CD4-positive, alpha-beta T cell (primary cell): ENCODE data around the gene OSMR. TPM values are rescaled to one million over a fixed set of nuclear protein-coding genes. Genes with fewer than 3 reads are reported as not detected.

Source experiments
- ATAC-seq: fragments of 200-7000 bp; cut with Tn5 transposase; one replicate; pipeline ENCODE4 v1.10.0; 2022; ENCODE audit warnings: mild to moderate bottlenecking; ENCODE audit not compliant: poor library complexity
- CTCF ChIA-PET: fragments of 350-600 bp; sonication (Branson Sonifier 250); formaldehyde crosslinking; loops from one replicate; lab custom pipeline; 2021; ENCODE audit warnings: antibody characterized with exemption, inconsistent platforms; lab: Charles Lee
- POLR2A ChIA-PET: fragments of 350-600 bp; sonication (Branson Sonifier 250); formaldehyde crosslinking; loops from one replicate; lab custom pipeline; 2021; ENCODE audit warnings: antibody characterized with exemption, inconsistent platforms; lab: Charles Lee
- DNase-seq, 14 experiments: peaks; one replicate each; pipeline ENCODE4 v3.0.0-alpha.2; 2013 to 2020; ENCODE audit warnings: mixed read lengths in 2 of 14
- H3K27ac ChIP-seq, 2 donors: one replicate each; pipeline versions ENCODE4 v1.5.1 to v1.7.0; 2013; ENCODE audit warnings: low read length in 2 of 2, low read depth in 1 of 2, mild to moderate bottlenecking in 1 of 2
- H3K27me3 ChIP-seq, 2 experiments: 1 replicate in 1 of 2; 2 replicates in 1 of 2; pipeline versions ENCODE4 v1.6.1 to v1.7.0; 2013; ENCODE audit warnings: low read length in 2 of 2, control low read depth in 1 of 2, mild to moderate bottlenecking in 1 of 2, moderate library complexity in 1 of 2; ENCODE audit not compliant: insufficient read depth in 2 of 2, control insufficient read depth in 1 of 2
- H3K36me3 ChIP-seq: one replicate; pipeline ENCODE4 v1.6.1; 2013; ENCODE audit warnings: low read length, control low read depth; ENCODE audit not compliant: insufficient read depth
- H3K4me1 ChIP-seq: one replicate; pipeline ENCODE4 v1.6.1; 2013; ENCODE audit warnings: low read length, control low read depth; ENCODE audit not compliant: insufficient read depth
- H3K4me3 ChIP-seq: one replicate; pipeline ENCODE4 v1.5.1; 2013; ENCODE audit warnings: mild to moderate bottlenecking, low read length, moderate library complexity
- H3K9me3 ChIP-seq, 2 experiments: 1 replicate in 1 of 2; 2 replicates in 1 of 2; pipeline versions ENCODE4 v1.6.1 to v1.7.0; 2013; ENCODE audit warnings: low read length in 2 of 2, mild to moderate bottlenecking in 2 of 2, control low read depth in 1 of 2, moderate library complexity in 1 of 2; ENCODE audit not compliant: control insufficient read depth in 1 of 2, insufficient read depth in 1 of 2
- H3K27ac Mint-ChIP-seq: one replicate; pipeline ENCODE4 v1.8.0; 2020; ENCODE audit warnings: mixed read lengths
- H3K27me3 Mint-ChIP-seq: one replicate; pipeline ENCODE4 v1.8.0; 2021; ENCODE audit warnings: mixed read lengths
- H3K36me3 Mint-ChIP-seq: one replicate; pipeline ENCODE4 v1.8.0; 2021; ENCODE audit warnings: low read depth, mixed read lengths
- H3K4me1 Mint-ChIP-seq: one replicate; pipeline ENCODE4 v1.8.0; 2021; ENCODE audit warnings: low read depth, mixed read lengths
- H3K4me3 Mint-ChIP-seq: one replicate; pipeline ENCODE4 v1.8.0; 2020; ENCODE audit warnings: mild to moderate bottlenecking, mixed read lengths
- H3K9me3 Mint-ChIP-seq: one replicate; pipeline ENCODE4 v1.8.0; 2020; ENCODE audit warnings: mixed read lengths
- CTCF ChIP-seq: fragments of 200-600 bp; IDR thresholded peaks from one replicate; pipeline ENCODE4 v1.8.0; 2022; ENCODE audit warnings: antibody characterized with exemption, mild to moderate bottlenecking
- intact Hi-C, 2 experiments: fragments of 100-400 bp; cut with DNase I in 1 of 2; cut with micrococcal nuclease in 1 of 2; formaldehyde crosslinking; loops; one replicate each; pipeline versions ENCODE4 v1.15.1 to v1.9.0; 2023 to 2025; cut with DNase I, micrococcal nuclease
- total RNA-seq, 174 experiments: library from RNA in 2 of 174; stranded (reverse) in 2 of 174; gene quantifications; one replicate each; pipeline ENCODE4 v1.2.3 and lab custom pipeline; 2021 to 2026

Gene OSMR
- total RNA-seq, 2 experiments from 2014 or later: not detected

GRCh38 chr5:38953426-38954012 lies 107.7 kb downstream of the OSMR start:
- intact Hi-C loops: loop anchor here (5.0 to 10.0 kb wide), 2 partner anchors 174 to 1801 kb away; partner anchors contain the start of gene TTC33 (in 1 of the 2)
- ChIA-PET POLR2A (no interaction called here), CTCF (no interaction called here)
- Histone ChIP-seq H3K27me3 (no peaks in the 10 kb centered on the region), H3K4me3 (no peak overlapping the region), H3K36me3 (peaks cover 95% of the 10 kb centered on the region), H3K27ac (no peak overlapping the region), H3K4me1 (no peaks in the 10 kb centered on the region), H3K9me3 (no peaks in the 10 kb centered on the region)
- Mint-ChIP-seq H3K9me3 (no peaks in the 10 kb centered on the region), H3K27me3 (no peaks in the 10 kb centered on the region), H3K4me1 (no peaks in the 10 kb centered on the region), H3K27ac (no peak overlapping the region), H3K36me3 (peaks cover 91% of the 10 kb centered on the region), H3K4me3 (no peak overlapping the region)
- no peak for ATAC-seq
- no peak for TF ChIP-seq CTCF
- no peak for DNase-seq

GRCh38 chr5:38961691-38962090 lies 115.9 kb downstream of the OSMR start:
- no peak overlapping the region for H3K27ac ChIP-seq
- no peak overlapping the region for H3K27ac Mint-ChIP-seq
- intact Hi-C loops: loop anchor here in 1 of 2 experiments (1.0 kb wide), 1 partner anchor 34 kb away; no protein-coding TSS in a partner anchor
- no peaks in the 10 kb centered on the region for H3K9me3 ChIP-seq
- H3K9me3 Mint-ChIP-seq: no peaks in the 10 kb centered on the region
- no peaks in the 10 kb centered on the region for H3K27me3 Mint-ChIP-seq
- peaks cover 90% of the 10 kb centered on the region for H3K36me3 ChIP-seq
- H3K36me3 Mint-ChIP-seq: peaks cover 88% of the 10 kb centered on the region
- TF ChIP-seq CTCF: no peak
- POLR2A ChIA-PET: no interaction called here
- no peak overlapping the region for H3K4me3 ChIP-seq
- DNase-seq (no peak), ATAC-seq (no peak)
- no peaks in the 10 kb centered on the region for H3K4me1 ChIP-seq
- CTCF ChIA-PET: interaction anchor here (1.8 kb wide), 1 partner anchor 8 kb away, joined by 4 read pairs; no protein-coding TSS in a partner anchor
- no peak overlapping the region for H3K4me3 Mint-ChIP-seq
- H3K4me1 Mint-ChIP-seq: no peaks in the 10 kb centered on the region
- no peaks in the 10 kb centered on the region for H3K27me3 ChIP-seq

- Mint-ChIP-seq H3K4me3 (no peak overlapping the region), H3K36me3 (peaks cover 76% of the 10 kb centered on the region), H3K4me1 (no peaks in the 10 kb centered on the region), H3K27me3 (no peaks in the 10 kb centered on the region), H3K9me3 (no peaks in the 10 kb centered on the region), H3K27ac (no peak overlapping the region)
- ChIA-PET CTCF (interaction anchor here (0.6 to 1.0 kb wide), 3 partner anchors 8 to 1334 kb away, joined by 3 to 4 read pairs (median 4); no protein-coding TSS in a partner anchor), POLR2A (no interaction called here)
- no peak for ATAC-seq
- DNase-seq: no peak
- H3K4me1 ChIP-seq: no peaks in the 10 kb centered on the region
- no peak overlapping the region for H3K4me3 ChIP-seq
- no peaks in the 10 kb centered on the region for H3K9me3 ChIP-seq
- H3K36me3 ChIP-seq: peaks cover 71% of the 10 kb centered on the region
- no peak overlapping the region for H3K27ac ChIP-seq
- no peaks in the 10 kb centered on the region for H3K27me3 ChIP-seq
- intact Hi-C loops: loop anchor here in 1 of 2 experiments (5.0 kb wide), 1 partner anchor 144 kb away; no protein-coding TSS in a partner anchor
- no peak for TF ChIP-seq CTCF
These were observed 122.9 kb downstream of the OSMR start for GRCh38 chr5:38968665-38969064.
